ENCODE results near the gene S1PR4.

The S1PR4 gene

GRCh38 chr19:3225677-3226093 is 47.1 kb downstream of the S1PR4 start:
- DNase-seq: no peak

GRCh38 chr19:3227054-3227626 is 48.6 kb downstream of the S1PR4 start:
- no peak for DNase-seq

DNA sequence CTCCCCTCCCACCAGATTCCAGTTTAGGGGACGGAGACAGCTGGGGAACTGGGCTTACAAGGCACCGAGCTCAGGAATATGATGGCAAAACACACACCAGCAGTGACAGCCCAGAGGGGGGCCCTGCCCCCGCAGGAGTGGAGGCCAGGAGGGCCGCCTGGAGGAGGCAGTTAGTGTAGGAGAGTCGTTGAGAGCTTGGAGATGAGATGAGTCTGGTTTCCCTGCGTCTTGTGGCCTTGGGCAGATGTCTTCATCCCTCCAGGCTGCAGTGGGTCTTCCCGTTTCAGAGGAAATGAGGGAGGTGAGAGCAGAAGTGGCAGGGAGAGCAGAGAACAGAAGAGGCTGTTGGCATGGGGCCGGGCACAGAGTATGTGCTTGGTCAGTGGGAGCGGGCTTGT is 50.8 kb downstream of the S1PR4 start:
- no peak for DNase-seq

Data from NCI-H1436 (cell line).